ENCODE results near the gene SIRT5. TPM values are rescaled to one million over a fixed set of nuclear protein-coding genes. Genes with fewer than 3 reads are reported as not detected.

The SIRT5 gene
- total RNA-seq, 1 experiment from 2014 or later, result 19.0 TPM

- H3K9me3 Mint-ChIP-seq (ENCODE audit: unreplicated experiment), result no peaks in the 10 kb centered on the region
- no peak overlapping the region for H3K4me3 Mint-ChIP-seq (ENCODE audit: unreplicated experiment)
- no TSS peak for BruUV-seq (replicated peaks)
- H3K4me1 Mint-ChIP-seq (ENCODE audit: low read depth, unreplicated experiment), result no peaks in the 10 kb centered on the region
- TF ChIP-seq CTCF (IDR thresholded peaks at IDR 0.05; ENCODE audit: insufficient read depth in 1 of 2, low read depth in 1 of 2, low read length in 1 of 2, severe bottlenecking in 1 of 2, unreplicated experiment in 1 of 2), result no peak
- Histone ChIP-seq H3K4me3 (ENCODE audit: low read depth, low read length) (no peak overlapping the region), H3K27me3 (replicated peaks; ENCODE audit: control insufficient read depth, insufficient read depth, low read length) (no peaks in the 10 kb centered on the region), H3K36me3 (ENCODE audit: control insufficient read depth, insufficient read depth, low read length) (no peaks in the 10 kb centered on the region), H3K9me3 (no peaks in the 10 kb centered on the region), H3K4me1 (0 out of 2 replicates have a peak, but pooled peaks cover 4% of the 10 kb centered on the region)
- no peak for DNase-seq
- no peaks in the 10 kb centered on the region for H3K27me3 Mint-ChIP-seq (ENCODE audit: insufficient read depth, unreplicated experiment)
- peaks cover 33% of the 10 kb centered on the region for H3K36me3 Mint-ChIP-seq (ENCODE audit: insufficient read depth, unreplicated experiment)
- no peak overlapping the region for H3K27ac Mint-ChIP-seq (ENCODE audit: unreplicated experiment)
- intact Hi-C loops (cut with micrococcal nuclease; ENCODE audit: unreplicated experiment), result no loop called here
- CTCF ChIA-PET, result interaction anchor here (1.2 kb wide), 1 partner anchor 21 kb away, joined by 3 read pairs; the partner anchor contains the start of gene NOL7
- POLR2A ChIA-PET, result interaction anchor here (0.7 kb wide), 1 partner anchor 26 kb away, joined by 3 read pairs; no protein-coding TSS in a partner anchor
These were observed 61.7 kb downstream of the SIRT5 start for GRCh38 chr6:13635948-13636658.

- BruUV-seq (replicated peaks), result no TSS peak
- no peaks in the 10 kb centered on the region for H3K9me3 Mint-ChIP-seq (ENCODE audit: unreplicated experiment)
- no peaks in the 10 kb centered on the region for H3K36me3 ChIP-seq (ENCODE audit: control insufficient read depth, insufficient read depth, low read length)
- H3K4me1 Mint-ChIP-seq (ENCODE audit: low read depth, unreplicated experiment), result no peaks in the 10 kb centered on the region
- H3K36me3 Mint-ChIP-seq (ENCODE audit: insufficient read depth, unreplicated experiment), result peaks cover 20% of the 10 kb centered on the region
- no peak for TF ChIP-seq CTCF (IDR thresholded peaks at IDR 0.05; ENCODE audit: insufficient read depth in 1 of 2, low read depth in 1 of 2, low read length in 1 of 2, severe bottlenecking in 1 of 2, unreplicated experiment in 1 of 2)
- CTCF ChIA-PET, result no interaction called here
- H3K27ac Mint-ChIP-seq (ENCODE audit: unreplicated experiment), result no peak overlapping the region
- H3K4me1 ChIP-seq, result 0 out of 2 replicates have a peak, but pooled peaks cover 4% of the 10 kb centered on the region
- no peak overlapping the region for H3K4me3 Mint-ChIP-seq (ENCODE audit: unreplicated experiment)
- H3K9me3 ChIP-seq, result no peaks in the 10 kb centered on the region
- no peaks in the 10 kb centered on the region for H3K27me3 ChIP-seq (replicated peaks; ENCODE audit: control insufficient read depth, insufficient read depth, low read length)
- DNase-seq, result no peak
- H3K27me3 Mint-ChIP-seq (ENCODE audit: insufficient read depth, unreplicated experiment), result no peaks in the 10 kb centered on the region
- no peak overlapping the region for H3K4me3 ChIP-seq (ENCODE audit: low read depth, low read length)
- POLR2A ChIA-PET, result no interaction called here
- intact Hi-C loops (cut with micrococcal nuclease; ENCODE audit: unreplicated experiment), result no loop called here
These were observed 63.6 kb downstream of the SIRT5 start for GRCh38 chr6:13638014-13638413.

- Mint-ChIP-seq H3K27me3 (ENCODE audit: insufficient read depth, unreplicated experiment) (no peaks in the 10 kb centered on the region), H3K4me1 (ENCODE audit: low read depth, unreplicated experiment) (no peaks in the 10 kb centered on the region), H3K4me3 (ENCODE audit: unreplicated experiment) (no peak overlapping the region), H3K36me3 (ENCODE audit: insufficient read depth, unreplicated experiment) (peaks cover 26% of the 10 kb centered on the region), H3K9me3 (ENCODE audit: unreplicated experiment) (no peaks in the 10 kb centered on the region), H3K27ac (ENCODE audit: unreplicated experiment) (no peak overlapping the region)
- no peaks in the 10 kb centered on the region for H3K36me3 ChIP-seq (ENCODE audit: control insufficient read depth, insufficient read depth, low read length)
- no peak for TF ChIP-seq CTCF (IDR thresholded peaks at IDR 0.05; ENCODE audit: insufficient read depth in 1 of 2, low read depth in 1 of 2, low read length in 1 of 2, severe bottlenecking in 1 of 2, unreplicated experiment in 1 of 2)
- H3K27me3 ChIP-seq (replicated peaks; ENCODE audit: control insufficient read depth, insufficient read depth, low read length), result no peaks in the 10 kb centered on the region
- no peaks in the 10 kb centered on the region for H3K9me3 ChIP-seq
- DNase-seq, result no peak
- H3K4me3 ChIP-seq (ENCODE audit: low read depth, low read length), result no peak overlapping the region
- intact Hi-C loops (cut with micrococcal nuclease; ENCODE audit: unreplicated experiment), result no loop called here
- POLR2A ChIA-PET, result no interaction called here
- no TSS peak for BruUV-seq (replicated peaks)
- CTCF ChIA-PET, result no interaction called here
- H3K4me1 ChIP-seq, result 0 out of 2 replicates have a peak, but pooled peaks cover 4% of the 10 kb centered on the region
These were observed 64.2 kb downstream of the SIRT5 start for GRCh38 chr6:13638626-13639025.

Data from Caco-2 (cell line).